HFF-Myc (cell line): Measurements from ENCODE around the gene HOXB8.

ENCODE experiments used
- DNase-seq: peaks from one replicate; pipeline ENCODE4 v3.0.0-alpha.2; 2011; ENCODE audit warnings: low read depth; ENCODE audit errors: extremely low read depth
- H3K4me3 ChIP-seq: replicated peaks from 2 replicates; pipeline ENCODE4 v1.5.1; 2011; ENCODE audit warnings: low read depth, mild to moderate bottlenecking, control low read depth, low read length
- CTCF ChIP-seq: IDR thresholded peaks from 2 replicates; pipeline ENCODE4 v1.5.1; 2012; ENCODE audit warnings: mild to moderate bottlenecking, low read depth, low read length, control low read depth; ENCODE audit errors: missing control alignments

HOXB8 gene

DNA sequence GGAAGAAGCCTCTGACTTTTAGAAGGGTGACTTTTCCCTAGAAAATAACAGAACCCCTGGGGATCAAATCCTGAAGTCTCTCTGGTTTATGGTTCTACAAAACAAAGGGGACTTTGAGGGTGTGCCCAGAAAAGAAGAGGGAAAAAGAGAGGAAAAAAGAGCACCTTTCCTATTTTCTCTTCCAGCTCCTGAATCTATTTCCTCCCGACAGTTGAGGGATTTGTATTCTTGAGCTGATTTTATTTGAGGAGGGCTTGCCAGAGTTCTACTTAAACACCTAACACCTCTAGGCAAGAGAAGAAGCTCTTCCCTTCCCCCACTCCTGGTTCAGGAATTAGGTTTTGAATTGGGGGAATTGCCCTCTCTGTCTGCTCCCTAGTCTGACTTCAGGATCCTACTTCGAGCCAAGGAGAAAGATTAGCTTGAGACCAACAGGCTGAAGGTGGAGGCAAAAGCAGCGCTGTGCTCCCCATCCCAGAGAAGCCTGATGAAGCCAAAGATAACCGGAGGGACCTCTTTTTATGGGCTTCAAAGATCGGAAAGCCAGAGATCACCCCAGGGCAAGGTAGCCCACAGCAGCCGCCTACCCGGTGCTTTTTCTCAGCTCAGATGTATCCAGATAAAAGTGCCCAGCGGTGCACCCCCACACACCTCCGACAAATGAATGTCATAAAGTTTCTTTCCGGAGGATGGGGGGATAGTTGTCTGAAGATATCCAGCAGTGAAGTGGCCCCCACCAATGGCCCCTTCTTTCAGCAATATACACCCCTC lies 25.8 kb downstream of the HOXB8 start:
- no peak for TF ChIP-seq CTCF
- H3K4me3 ChIP-seq = no peak overlapping the region
- DNase-seq = no peak

DNA sequence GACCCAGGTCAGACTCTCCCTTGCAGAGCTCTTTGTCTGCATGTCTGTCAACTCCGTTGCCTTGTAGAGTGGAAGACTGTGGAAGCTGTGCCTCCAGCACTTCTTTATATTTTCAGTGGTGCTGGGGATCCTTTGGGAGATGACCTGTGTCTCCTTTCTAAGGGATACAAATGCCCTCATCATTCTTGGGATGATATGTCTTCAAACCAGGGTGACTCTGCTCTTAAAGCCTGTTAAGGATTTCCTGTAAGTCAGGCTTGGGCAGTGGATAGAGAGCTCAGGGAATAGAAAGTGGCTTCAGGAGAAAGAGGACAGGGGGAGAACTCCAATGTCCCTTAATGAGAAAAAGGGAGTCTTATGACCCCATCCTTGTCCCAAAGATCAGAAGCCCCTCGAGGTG lies 26.6 kb downstream of the HOXB8 start:
- no peak overlapping the region for H3K4me3 ChIP-seq
- no peak for DNase-seq
- TF ChIP-seq CTCF = no peak

DNA sequence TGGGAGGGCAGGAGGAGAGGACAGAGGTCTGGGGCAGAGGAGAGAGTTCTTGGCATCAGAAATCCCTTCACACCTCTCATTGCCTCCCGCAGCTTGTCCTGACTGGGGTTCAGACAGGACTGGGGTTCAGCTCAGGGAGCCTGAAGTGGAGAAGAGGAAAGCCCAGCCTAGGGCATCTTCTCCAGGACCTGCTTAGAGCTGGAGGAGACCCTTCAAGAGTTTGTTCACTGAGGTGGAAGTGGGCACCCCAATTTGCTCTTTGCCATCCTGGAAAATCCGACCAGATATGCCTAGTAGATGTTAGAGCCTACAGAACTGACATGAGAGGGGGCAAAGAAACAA lies 27.0 kb downstream of the HOXB8 start:
- no peak for DNase-seq
- no peak overlapping the region for H3K4me3 ChIP-seq
- no peak for TF ChIP-seq CTCF

- no peak for TF ChIP-seq CTCF
- H3K4me3 ChIP-seq = no peak overlapping the region
- DNase-seq = no peak
These were observed 27.6 kb downstream of the HOXB8 start for GRCh38 chr17:48587276-48588073.

GRCh38 chr17:48586355-48587258 lies 28.5 kb downstream of the HOXB8 start:
- no peak for DNase-seq
- TF ChIP-seq CTCF = no peak
- peak overlapping the region; percentile 57 for H3K4me3 ChIP-seq

DNA sequence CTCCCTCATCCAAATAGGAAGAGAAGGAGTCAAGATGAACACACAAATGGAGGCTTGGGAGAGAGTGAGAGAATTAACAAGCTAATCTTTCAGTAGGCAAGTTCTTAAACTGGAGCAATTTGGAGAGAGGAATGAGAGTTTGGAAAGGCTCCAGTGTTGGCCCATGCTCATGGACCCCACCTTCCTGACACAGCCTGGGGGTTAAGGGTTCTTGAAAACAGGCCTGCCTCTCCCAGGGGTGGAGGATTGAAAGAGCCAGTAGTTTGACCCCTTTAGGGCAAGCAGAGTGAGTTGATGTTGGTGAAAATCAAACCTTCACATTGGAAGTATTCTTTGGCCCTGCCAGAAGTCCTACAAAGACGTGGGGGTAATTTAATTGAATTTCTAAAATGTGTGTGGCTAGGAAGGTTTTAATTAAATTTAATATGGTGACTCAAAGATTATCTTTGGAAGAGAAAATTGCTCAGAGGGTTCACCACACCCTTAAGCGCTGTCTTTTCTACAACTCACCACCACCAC lies 30.8 kb downstream of the HOXB8 start:
- no peak for DNase-seq
- H3K4me3 ChIP-seq = no peak overlapping the region
- no peak for TF ChIP-seq CTCF
